Breast epithelium (tissue), 4 donors: ENCODE data around the gene SH3D21. TPM values are rescaled to one million over a fixed set of nuclear protein-coding genes. Genes with fewer than 3 reads are reported as not detected.
A peak's percentile ranks its signal among the peaks of the same experiment; 100 is the strongest.

ENCODE experiments used
- DNase-seq, 2 donors: peaks; one replicate each; pipeline ENCODE4 v3.0.0-alpha.2; 2019; ENCODE audit warnings: low spot score in 2 of 2
- H3K27ac ChIP-seq, 2 donors: fragments of 200-600 bp; sonication (generic) in 1 of 2; one replicate each; pipeline ENCODE4 v1.5.1; 2016 to 2019; ENCODE audit warnings: mild to moderate bottlenecking in 1 of 2
- H3K27me3 ChIP-seq, 2 donors: fragments of 200-600 bp; sonication (generic) in 1 of 2; one replicate each; pipeline versions ENCODE4 v1.5.1 to v1.6.0; 2017 to 2019; ENCODE audit warnings: control low read depth in 1 of 2, mild to moderate bottlenecking in 1 of 2
- H3K36me3 ChIP-seq: fragments of 200-600 bp; one replicate; pipeline ENCODE4 v1.5.1; 2019
- H3K4me1 ChIP-seq, 2 donors: fragments of 200-600 bp; sonication (generic); one replicate each; pipeline ENCODE4 v1.5.1; 2016 to 2019; ENCODE audit warnings: control low read depth in 1 of 2
- H3K4me3 ChIP-seq, 3 donors: fragments of 200-600 bp; sonication (generic); 1 replicate in 2 of 3; 2 replicates in 1 of 3; pipeline ENCODE4 v1.5.1; 2016 to 2019; ENCODE audit warnings: mild to moderate bottlenecking in 3 of 3, moderate library complexity in 2 of 3
- H3K9me3 ChIP-seq, 2 donors: fragments of 200-600 bp; sonication (generic) in 1 of 2; one replicate each; pipeline ENCODE4 v1.5.1; 2016 to 2019; ENCODE audit warnings: control low read depth in 1 of 2
- CTCF ChIP-seq, 3 donors: fragments of 450-650 bp; IDR thresholded peaks; one replicate each; pipeline ENCODE4 v1.5.1; 2016 to 2017; ENCODE audit warnings: antibody characterized with exemption in 3 of 3, mild to moderate bottlenecking in 3 of 3, moderate library complexity in 3 of 3
- POLR2A ChIP-seq: fragments of 450-650 bp; IDR thresholded peaks from one replicate; pipeline ENCODE4 v1.6.1; 2016; ENCODE audit warnings: antibody characterized with exemption, mild to moderate bottlenecking, moderate library complexity
- POLR2AphosphoS5 ChIP-seq, 3 donors: sonication (generic); formaldehyde crosslinking; IDR thresholded peaks; one replicate each; pipeline ENCODE4 v1.6.1; 2017; ENCODE audit warnings: antibody characterized with exemption in 3 of 3
- intact Hi-C: fragments of 100-400 bp; cut with DNase I; formaldehyde crosslinking; loops from one replicate; pipeline ENCODE4 v1.15.1; 2023; ENCODE audit warnings: low total_unique reads
- total RNA-seq, 3 donors: library from RNA; depleted of rRNA; stranded (reverse); fragments of >200 nt; gene quantifications; one replicate each; pipeline ENCODE4 v1.1.0, GENCODE V29; 2016

Gene SH3D21
- total RNA-seq, 3 donors from 2014 or later = 0.80 to 18.7 (median 18.0) TPM

- DNase-seq = peak in 1 of 2 donors; percentile 67
- no peak overlapping the region for H3K4me3 ChIP-seq
- H3K36me3 ChIP-seq = no peaks in the 10 kb centered on the region
- intact Hi-C loops = no loop called here
- H3K27ac ChIP-seq = peak overlapping the region; percentile 59 to 76
- no peaks in the 10 kb centered on the region for H3K9me3 ChIP-seq
- no peaks in the 10 kb centered on the region for H3K4me1 ChIP-seq
- no peaks in the 10 kb centered on the region for H3K27me3 ChIP-seq
- TF ChIP-seq CTCF (IDR thresholded peaks at IDR 0.05) (no peak), POLR2A (no peak), POLR2AphosphoS5 (IDR thresholded peaks at IDR 0.05) (no peak)
Observed at GRCh38 chr1:36269408-36269838, 36.7 kb upstream of the SH3D21 start.

DNA sequence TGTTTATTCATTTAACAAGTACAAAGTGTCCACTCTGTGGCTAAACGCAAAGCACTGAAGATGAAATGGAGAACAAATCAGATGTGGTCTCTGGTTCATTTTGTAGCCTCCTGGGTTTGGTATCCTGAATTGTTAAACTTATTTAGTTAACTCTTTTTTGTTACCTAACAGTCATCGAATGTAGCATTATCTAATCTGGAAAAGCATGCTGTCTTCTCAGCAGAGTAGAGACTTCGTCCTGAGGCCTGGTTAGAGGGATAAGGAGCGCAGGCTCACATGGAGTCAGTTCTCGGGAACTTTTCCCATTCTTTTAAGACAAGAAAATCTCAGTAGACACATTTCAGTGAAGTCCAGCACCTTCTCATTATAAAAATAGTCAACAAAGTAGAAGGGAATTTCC is 33.1 kb upstream of the SH3D21 start:
- no peaks in the 10 kb centered on the region for H3K27me3 ChIP-seq
- H3K9me3 ChIP-seq = no peaks in the 10 kb centered on the region
- TF ChIP-seq POLR2A = no peak
- no peak for TF ChIP-seq CTCF (IDR thresholded peaks at IDR 0.05)
- TF ChIP-seq POLR2AphosphoS5 (IDR thresholded peaks at IDR 0.05) = no peak
- intact Hi-C loops = no loop called here
- no peaks in the 10 kb centered on the region for H3K36me3 ChIP-seq
- no peak for DNase-seq
- H3K4me3 ChIP-seq = no peak overlapping the region
- no peak overlapping the region for H3K27ac ChIP-seq
- no peaks in the 10 kb centered on the region for H3K4me1 ChIP-seq

DNA sequence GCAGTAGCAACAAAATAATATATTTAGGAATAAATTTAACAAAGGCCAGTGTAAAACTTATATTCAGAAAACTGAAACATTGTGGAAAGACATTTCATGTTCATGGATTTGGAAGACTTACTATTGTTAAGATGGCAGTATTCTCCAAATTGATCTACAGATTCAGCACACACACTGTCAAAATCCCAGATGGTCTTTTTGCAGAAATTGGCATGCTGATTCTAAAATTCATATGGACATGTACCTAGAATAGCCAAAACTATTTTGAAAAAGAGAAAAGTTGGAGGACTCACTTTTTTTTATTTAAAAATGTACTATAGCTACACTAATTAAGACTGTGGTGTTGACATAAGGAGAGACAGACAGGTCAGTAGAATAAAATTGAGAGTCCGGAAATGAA is 32.0 kb upstream of the SH3D21 start:
- H3K27ac ChIP-seq = no peak overlapping the region
- intact Hi-C loops = no loop called here
- no peak overlapping the region for H3K4me3 ChIP-seq
- H3K9me3 ChIP-seq = no peaks in the 10 kb centered on the region
- no peaks in the 10 kb centered on the region for H3K4me1 ChIP-seq
- TF ChIP-seq POLR2AphosphoS5 (IDR thresholded peaks at IDR 0.05) (no peak), POLR2A (no peak)
- no peaks in the 10 kb centered on the region for H3K27me3 ChIP-seq
- no peak for DNase-seq
- no peaks in the 10 kb centered on the region for H3K36me3 ChIP-seq

GRCh38 chr1:36276688-36277087 is 29.5 kb upstream of the SH3D21 start:
- H3K9me3 ChIP-seq = no peaks in the 10 kb centered on the region
- H3K27ac ChIP-seq = no peak overlapping the region
- intact Hi-C loops = no loop called here
- no peaks in the 10 kb centered on the region for H3K27me3 ChIP-seq
- H3K4me1 ChIP-seq = no peaks in the 10 kb centered on the region
- H3K36me3 ChIP-seq = no peaks in the 10 kb centered on the region
- H3K4me3 ChIP-seq = no peak overlapping the region
- DNase-seq = no peak
- TF ChIP-seq POLR2A = no peak
- no peak for TF ChIP-seq POLR2AphosphoS5 (IDR thresholded peaks at IDR 0.05)
- no peak for TF ChIP-seq CTCF (IDR thresholded peaks at IDR 0.05)

GRCh38 chr1:36279110-36279788 is 26.9 kb upstream of the SH3D21 start:
- no peaks in the 10 kb centered on the region for H3K36me3 ChIP-seq
- H3K27ac ChIP-seq = peak overlapping the region in 1 of 2 donors; percentile 51
- TF ChIP-seq POLR2AphosphoS5 (IDR thresholded peaks at IDR 0.05) (no peak), POLR2A (no peak), CTCF (IDR thresholded peaks at IDR 0.05) (no peak)
- DNase-seq = no peak
- H3K4me1 ChIP-seq = peaks cover 0 to 4% of the 10 kb centered on the region in 2 donors
- no peaks in the 10 kb centered on the region for H3K9me3 ChIP-seq
- H3K4me3 ChIP-seq = no peak overlapping the region
- no peaks in the 10 kb centered on the region for H3K27me3 ChIP-seq
- intact Hi-C loops = no loop called here
